CD4-positive, alpha-beta T cell (primary cell): Measurements from ENCODE around the gene KCNC1. TPM values are rescaled to one million over a fixed set of nuclear protein-coding genes. Genes with fewer than 3 reads are reported as not detected.

ENCODE experiments used
- ATAC-seq: fragments of 200-7000 bp; cut with Tn5 transposase; one replicate; pipeline ENCODE4 v1.10.0; 2022; ENCODE audit warnings: mild to moderate bottlenecking; ENCODE audit not compliant: poor library complexity
- CTCF ChIA-PET: fragments of 350-600 bp; sonication (Branson Sonifier 250); formaldehyde crosslinking; loops from one replicate; lab custom pipeline; 2021; ENCODE audit warnings: antibody characterized with exemption, inconsistent platforms; lab: Charles Lee
- POLR2A ChIA-PET: fragments of 350-600 bp; sonication (Branson Sonifier 250); formaldehyde crosslinking; loops from one replicate; lab custom pipeline; 2021; ENCODE audit warnings: antibody characterized with exemption, inconsistent platforms; lab: Charles Lee
- DNase-seq, 14 experiments: peaks; one replicate each; pipeline ENCODE4 v3.0.0-alpha.2; 2013 to 2020; ENCODE audit warnings: mixed read lengths in 2 of 14
- H3K27ac ChIP-seq, 2 donors: one replicate each; pipeline versions ENCODE4 v1.5.1 to v1.7.0; 2013; ENCODE audit warnings: low read length in 2 of 2, low read depth in 1 of 2, mild to moderate bottlenecking in 1 of 2
- H3K27me3 ChIP-seq, 2 experiments: 1 replicate in 1 of 2; 2 replicates in 1 of 2; pipeline versions ENCODE4 v1.6.1 to v1.7.0; 2013; ENCODE audit warnings: low read length in 2 of 2, control low read depth in 1 of 2, mild to moderate bottlenecking in 1 of 2, moderate library complexity in 1 of 2; ENCODE audit not compliant: insufficient read depth in 2 of 2, control insufficient read depth in 1 of 2
- H3K36me3 ChIP-seq: one replicate; pipeline ENCODE4 v1.6.1; 2013; ENCODE audit warnings: low read length, control low read depth; ENCODE audit not compliant: insufficient read depth
- H3K4me1 ChIP-seq: one replicate; pipeline ENCODE4 v1.6.1; 2013; ENCODE audit warnings: low read length, control low read depth; ENCODE audit not compliant: insufficient read depth
- H3K4me3 ChIP-seq: one replicate; pipeline ENCODE4 v1.5.1; 2013; ENCODE audit warnings: mild to moderate bottlenecking, low read length, moderate library complexity
- H3K9me3 ChIP-seq, 2 experiments: 1 replicate in 1 of 2; 2 replicates in 1 of 2; pipeline versions ENCODE4 v1.6.1 to v1.7.0; 2013; ENCODE audit warnings: low read length in 2 of 2, mild to moderate bottlenecking in 2 of 2, control low read depth in 1 of 2, moderate library complexity in 1 of 2; ENCODE audit not compliant: control insufficient read depth in 1 of 2, insufficient read depth in 1 of 2
- H3K27ac Mint-ChIP-seq: one replicate; pipeline ENCODE4 v1.8.0; 2020; ENCODE audit warnings: mixed read lengths
- H3K27me3 Mint-ChIP-seq: one replicate; pipeline ENCODE4 v1.8.0; 2021; ENCODE audit warnings: mixed read lengths
- H3K36me3 Mint-ChIP-seq: one replicate; pipeline ENCODE4 v1.8.0; 2021; ENCODE audit warnings: low read depth, mixed read lengths
- H3K4me1 Mint-ChIP-seq: one replicate; pipeline ENCODE4 v1.8.0; 2021; ENCODE audit warnings: low read depth, mixed read lengths
- H3K4me3 Mint-ChIP-seq: one replicate; pipeline ENCODE4 v1.8.0; 2020; ENCODE audit warnings: mild to moderate bottlenecking, mixed read lengths
- H3K9me3 Mint-ChIP-seq: one replicate; pipeline ENCODE4 v1.8.0; 2020; ENCODE audit warnings: mixed read lengths
- intact Hi-C, 2 experiments: fragments of 100-400 bp; cut with DNase I in 1 of 2; cut with micrococcal nuclease in 1 of 2; formaldehyde crosslinking; loops; one replicate each; pipeline versions ENCODE4 v1.15.1 to v1.9.0; 2023 to 2025; cut with DNase I, micrococcal nuclease
- total RNA-seq, 174 experiments: library from RNA in 2 of 174; stranded (reverse) in 2 of 174; gene quantifications; one replicate each; pipeline ENCODE4 v1.2.3 and lab custom pipeline; 2021 to 2026
- TF ChIP-seq, protein P1 (sequence below): fragments of 200-600 bp; IDR thresholded peaks from one replicate; pipeline ENCODE4 v1.8.0; 2022; ENCODE audit warnings: antibody characterized with exemption, mild to moderate bottlenecking

KCNC1 gene
- total RNA-seq, 2 experiments from 2014 or later: not detected

DNA sequence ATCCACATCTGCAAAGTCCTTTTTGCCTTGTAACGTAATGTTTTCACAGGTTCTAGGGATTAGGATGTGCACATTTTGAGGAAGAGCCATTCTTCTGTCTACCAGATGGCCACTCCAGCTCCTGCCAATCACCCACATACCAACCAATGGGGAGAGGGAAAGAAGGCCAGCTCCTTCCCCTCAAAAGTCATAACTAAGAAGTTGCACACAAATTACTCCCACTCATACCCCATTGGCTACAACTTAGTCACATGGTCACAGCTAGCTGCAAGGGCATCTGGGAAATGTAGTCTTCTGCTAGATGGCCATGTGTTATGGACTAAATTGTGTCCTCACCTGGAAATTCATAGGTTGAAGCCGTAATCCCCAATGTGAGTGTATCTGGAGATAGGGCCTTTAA lies 30.6 kb upstream of the KCNC1 start:
- DNase-seq: no peak
- intact Hi-C loops: no loop called here
- H3K27ac Mint-ChIP-seq: no peak overlapping the region
- TF ChIP-seq, protein P1, sequence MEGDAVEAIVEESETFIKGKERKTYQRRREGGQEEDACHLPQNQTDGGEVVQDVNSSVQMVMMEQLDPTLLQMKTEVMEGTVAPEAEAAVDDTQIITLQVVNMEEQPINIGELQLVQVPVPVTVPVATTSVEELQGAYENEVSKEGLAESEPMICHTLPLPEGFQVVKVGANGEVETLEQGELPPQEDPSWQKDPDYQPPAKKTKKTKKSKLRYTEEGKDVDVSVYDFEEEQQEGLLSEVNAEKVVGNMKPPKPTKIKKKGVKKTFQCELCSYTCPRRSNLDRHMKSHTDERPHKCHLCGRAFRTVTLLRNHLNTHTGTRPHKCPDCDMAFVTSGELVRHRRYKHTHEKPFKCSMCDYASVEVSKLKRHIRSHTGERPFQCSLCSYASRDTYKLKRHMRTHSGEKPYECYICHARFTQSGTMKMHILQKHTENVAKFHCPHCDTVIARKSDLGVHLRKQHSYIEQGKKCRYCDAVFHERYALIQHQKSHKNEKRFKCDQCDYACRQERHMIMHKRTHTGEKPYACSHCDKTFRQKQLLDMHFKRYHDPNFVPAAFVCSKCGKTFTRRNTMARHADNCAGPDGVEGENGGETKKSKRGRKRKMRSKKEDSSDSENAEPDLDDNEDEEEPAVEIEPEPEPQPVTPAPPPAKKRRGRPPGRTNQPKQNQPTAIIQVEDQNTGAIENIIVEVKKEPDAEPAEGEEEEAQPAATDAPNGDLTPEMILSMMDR: no peak
- CTCF ChIA-PET: no interaction called here
- H3K9me3 ChIP-seq: peaks cover 0 to 2% of the 10 kb centered on the region in 2 experiments
- H3K27ac ChIP-seq: no peak overlapping the region
- H3K4me3 Mint-ChIP-seq: no peak overlapping the region
- H3K27me3 Mint-ChIP-seq: peaks cover 17% of the 10 kb centered on the region
- ATAC-seq: no peak
- no peaks in the 10 kb centered on the region for H3K9me3 Mint-ChIP-seq
- no peaks in the 10 kb centered on the region for H3K4me1 ChIP-seq
- H3K4me3 ChIP-seq: no peak overlapping the region
- H3K36me3 Mint-ChIP-seq: no peaks in the 10 kb centered on the region
- H3K36me3 ChIP-seq: no peaks in the 10 kb centered on the region
- POLR2A ChIA-PET: no interaction called here
- H3K27me3 ChIP-seq: peaks cover 3 to 4% of the 10 kb centered on the region in 2 experiments
- H3K4me1 Mint-ChIP-seq: no peaks in the 10 kb centered on the region

DNA sequence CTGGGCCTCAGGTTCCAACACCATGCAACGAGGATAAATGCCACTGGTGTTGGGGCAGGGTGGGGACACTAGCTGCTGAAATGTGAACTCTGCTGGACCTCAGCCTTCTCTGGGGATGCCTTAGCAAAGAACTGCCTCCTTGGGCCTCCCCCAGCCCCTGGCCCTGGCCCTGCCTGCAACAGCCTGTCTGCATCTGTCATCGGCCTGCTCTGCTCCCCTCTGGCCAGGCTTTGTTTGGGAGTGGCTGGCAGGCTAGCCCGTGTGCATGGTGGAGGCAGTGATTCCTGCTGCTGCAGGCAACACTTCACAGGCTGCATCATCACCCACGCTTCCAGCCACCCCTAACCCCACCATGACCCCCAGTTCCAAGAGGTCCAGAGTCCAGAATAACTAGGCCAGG lies 26.8 kb upstream of the KCNC1 start:
- no peak for DNase-seq
- no peaks in the 10 kb centered on the region for H3K4me1 Mint-ChIP-seq
- ChIA-PET POLR2A (no interaction called here), CTCF (no interaction called here)
- no peak overlapping the region for H3K4me3 Mint-ChIP-seq
- intact Hi-C loops: no loop called here
- no peaks in the 10 kb centered on the region for H3K36me3 ChIP-seq
- H3K4me1 ChIP-seq: no peaks in the 10 kb centered on the region
- H3K36me3 Mint-ChIP-seq: no peaks in the 10 kb centered on the region
- H3K4me3 ChIP-seq: no peak overlapping the region
- H3K9me3 Mint-ChIP-seq: no peaks in the 10 kb centered on the region
- no peak overlapping the region for H3K27ac ChIP-seq
- TF ChIP-seq, protein P1: no peak
- H3K9me3 ChIP-seq: peaks cover 0 to 5% of the 10 kb centered on the region in 2 experiments
- peaks cover 6 to 7% of the 10 kb centered on the region in 2 experiments for H3K27me3 ChIP-seq
- no peak overlapping the region for H3K27ac Mint-ChIP-seq
- peaks cover 17% of the 10 kb centered on the region for H3K27me3 Mint-ChIP-seq
- no peak for ATAC-seq

DNA sequence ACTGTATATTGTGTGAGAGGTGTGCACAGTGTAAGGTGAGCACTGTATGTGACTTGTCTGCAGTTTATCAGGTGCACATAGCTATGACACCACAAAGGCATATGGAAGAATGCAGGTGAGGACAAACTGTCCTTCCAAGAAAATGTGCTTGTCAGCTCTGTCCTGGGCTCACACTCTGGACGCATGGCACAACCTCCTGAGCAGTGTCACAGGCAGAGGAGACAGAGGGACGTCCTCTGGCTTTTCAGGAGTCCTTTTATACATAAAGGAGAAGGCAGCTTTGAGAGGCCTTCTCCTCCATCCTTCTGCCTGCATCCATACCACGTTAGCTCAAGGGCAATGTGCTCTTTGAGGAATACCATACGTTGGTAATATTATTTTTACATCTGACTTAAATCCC lies 22.7 kb upstream of the KCNC1 start:
- Histone ChIP-seq H3K9me3 (peaks cover 0 to 9% of the 10 kb centered on the region in 2 experiments), H3K36me3 (no peaks in the 10 kb centered on the region), H3K4me1 (no peaks in the 10 kb centered on the region), H3K27ac (no peak overlapping the region), H3K4me3 (no peak overlapping the region), H3K27me3 (peaks cover 11 to 14% of the 10 kb centered on the region in 2 experiments)
- Mint-ChIP-seq H3K36me3 (no peaks in the 10 kb centered on the region), H3K27me3 (peaks cover 13% of the 10 kb centered on the region), H3K9me3 (no peaks in the 10 kb centered on the region), H3K27ac (no peak overlapping the region), H3K4me3 (no peak overlapping the region), H3K4me1 (no peaks in the 10 kb centered on the region)
- TF ChIP-seq, protein P1: no peak
- DNase-seq (no peak), ATAC-seq (no peak)
- intact Hi-C loops: no loop called here
- POLR2A ChIA-PET: no interaction called here
- CTCF ChIA-PET: no interaction called here
